Lower leg skin (tissue), 3 donors: ENCODE measurements around the gene SLC22A15.

Experiments
- CTCF ChIP-seq, 3 donors: fragments of 450-650 bp; IDR thresholded peaks; one replicate each; pipeline ENCODE4 v1.5.1; 2016; ENCODE audit warnings: antibody characterized with exemption in 3 of 3, mild to moderate bottlenecking in 3 of 3, moderate library complexity in 2 of 3
- POLR2A ChIP-seq, 2 donors: fragments of 450-650 bp; IDR thresholded peaks; one replicate each; pipeline ENCODE4 v1.6.1; 2016 to 2017; ENCODE audit warnings: antibody characterized with exemption in 2 of 2, mild to moderate bottlenecking in 1 of 2, moderate library complexity in 1 of 2

GRCh38 chr1:116107371-116107770, 131.1 kb downstream of the SLC22A15 start:
- TF ChIP-seq CTCF (IDR thresholded peaks at IDR 0.05) = no peak
- no peak for TF ChIP-seq POLR2A (IDR thresholded peaks at IDR 0.05)
